Stimulated activated CD4-positive, alpha-beta T cell treated with anti-CD3 and anti-CD28 coated beads, Interleukin-2, amount 100 ng/mL, for 48 hours (primary cell): ENCODE measurements around the gene WNT7A.

Source experiments
- DNase-seq, 2 donors: peaks; one replicate each; pipeline ENCODE4 v3.0.0-alpha.2; 2020

Gene WNT7A

GRCh38 chr3:13767896-13768295 lies 112.0 kb downstream of the WNT7A start:
- DNase-seq = no peak

- no peak for DNase-seq
Measured at GRCh38 chr3:13767030-13767429, 112.8 kb downstream of the WNT7A start.
